ENCODE measurements around the gene POLR2F.

The POLR2F gene

DNA sequence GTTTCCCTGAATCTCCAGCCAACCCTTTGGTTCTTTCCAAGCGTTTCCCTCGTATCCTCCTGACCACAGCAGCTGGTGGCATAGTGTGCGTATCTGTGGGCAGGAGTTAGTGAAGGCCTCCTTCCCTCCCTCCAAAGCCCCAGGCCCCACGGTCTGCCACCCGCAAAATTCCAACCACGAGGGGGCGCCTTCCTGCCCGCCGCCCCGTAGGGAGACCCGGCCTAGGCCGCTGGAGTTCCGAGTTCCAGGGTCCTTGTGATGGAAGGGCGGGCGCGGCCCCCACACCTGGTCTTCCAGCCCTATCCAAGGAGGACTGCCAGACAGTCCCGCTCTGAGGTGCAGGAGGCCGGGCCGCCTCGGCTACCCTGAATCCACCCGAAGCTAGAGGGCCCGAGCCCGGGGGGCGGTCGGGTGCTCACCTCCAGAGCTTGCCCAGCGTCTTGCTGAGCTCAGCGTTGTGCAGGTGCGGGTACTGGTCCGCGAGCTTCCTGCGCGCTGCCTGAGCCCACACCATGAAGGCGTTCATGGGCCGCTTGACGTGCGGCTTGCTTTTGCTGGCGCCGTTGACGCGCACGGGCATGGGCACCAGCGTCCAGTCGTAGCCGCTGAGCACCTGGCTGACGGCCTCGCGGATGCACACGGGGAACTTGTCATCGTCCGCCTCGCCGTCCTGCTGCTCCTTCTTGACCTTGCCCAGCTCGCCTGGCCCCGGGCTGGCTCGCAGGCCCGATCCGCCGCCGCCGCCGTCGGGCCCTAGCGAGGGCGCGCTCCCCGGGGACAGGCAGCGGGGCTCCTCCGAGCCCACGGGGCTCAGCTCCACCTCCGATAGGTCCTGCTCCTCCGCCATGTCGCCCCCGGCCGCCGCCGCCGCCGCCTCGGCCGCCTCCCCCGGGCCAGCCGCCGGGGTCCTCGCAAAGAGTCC is 29.7 kb downstream of the POLR2F start:
- DNase-seq, result no peak

DNA sequence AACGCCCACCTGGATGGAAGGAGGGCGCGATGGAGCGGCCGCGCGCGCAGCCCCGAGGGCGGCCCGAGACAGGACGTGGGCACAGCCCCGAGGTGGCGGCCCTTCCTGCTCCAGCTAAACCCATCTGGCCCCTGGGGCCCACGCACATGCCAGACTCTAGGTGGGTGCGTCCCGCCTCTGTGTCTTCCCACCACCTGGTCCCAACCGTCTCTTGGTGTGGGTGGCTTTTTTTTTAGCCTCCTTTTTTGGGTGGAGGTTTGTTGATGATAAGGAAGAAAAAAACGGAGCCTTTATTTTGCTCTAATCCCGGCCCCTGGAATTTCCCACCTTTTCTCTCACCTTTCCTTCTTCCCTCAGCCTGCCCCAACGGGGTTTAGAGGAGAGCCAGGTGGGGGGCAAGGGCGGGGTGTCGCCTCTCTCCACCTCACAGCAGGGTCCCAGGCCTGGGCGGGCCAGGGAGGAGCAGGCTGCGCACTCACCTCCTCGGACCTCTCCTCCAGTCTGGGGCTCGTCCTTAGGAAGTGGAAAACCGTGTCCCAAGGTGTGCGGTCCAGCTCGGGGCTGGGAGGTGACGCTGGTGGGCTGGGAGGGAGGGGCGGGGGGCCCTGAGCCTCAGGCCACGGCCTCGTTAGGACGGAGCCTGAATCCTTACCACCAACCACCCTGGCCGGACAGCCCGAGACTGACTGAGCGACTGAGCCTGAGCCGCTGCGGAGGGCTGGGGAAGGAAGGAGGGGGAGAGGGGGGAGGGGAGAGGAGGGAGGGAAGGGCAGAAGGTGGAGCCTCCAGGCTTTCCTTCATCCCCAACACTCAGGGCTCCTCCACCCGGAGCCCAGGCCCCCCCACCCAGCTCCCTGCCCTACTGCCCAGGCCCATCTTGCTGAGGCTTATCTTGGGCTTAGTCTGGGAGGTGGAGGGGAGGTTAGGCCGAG is 30.6 kb downstream of the POLR2F start, which contains the start of gene SOX10:
Gene SOX10 (minus strand): TSS at position 696 of the 932 bp plus-strand sequence. CDS start 771 bp downstream, outside the sequence.
- DNase-seq, result no peak

DNA sequence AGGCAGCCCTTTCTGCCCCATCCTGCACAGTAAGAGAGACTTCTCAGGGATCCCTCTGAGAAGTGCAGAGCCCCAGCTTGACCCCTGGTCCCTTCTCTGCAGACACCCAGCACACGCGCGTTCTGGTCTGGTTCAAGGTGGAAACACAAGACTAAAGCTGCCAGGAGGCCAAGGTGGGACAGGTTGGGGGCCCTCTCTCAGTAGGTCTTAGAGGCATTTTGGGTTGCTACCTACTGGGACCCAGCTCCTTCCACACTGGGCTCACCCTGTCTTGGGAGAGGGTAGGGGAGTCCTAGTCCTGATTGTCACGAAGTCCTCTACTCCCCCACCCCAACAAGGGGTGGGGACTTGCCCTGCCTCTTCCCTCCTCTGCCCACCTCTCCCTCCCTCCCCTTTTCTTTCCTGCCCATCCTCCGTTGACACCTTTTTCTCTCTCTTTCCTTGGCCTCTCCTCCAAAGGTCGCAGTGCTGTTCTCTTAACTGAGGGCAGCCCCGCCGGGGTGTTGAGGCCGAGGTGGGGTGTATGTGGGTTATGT is 31.6 kb downstream of the POLR2F start:
- no peak for DNase-seq

DNA sequence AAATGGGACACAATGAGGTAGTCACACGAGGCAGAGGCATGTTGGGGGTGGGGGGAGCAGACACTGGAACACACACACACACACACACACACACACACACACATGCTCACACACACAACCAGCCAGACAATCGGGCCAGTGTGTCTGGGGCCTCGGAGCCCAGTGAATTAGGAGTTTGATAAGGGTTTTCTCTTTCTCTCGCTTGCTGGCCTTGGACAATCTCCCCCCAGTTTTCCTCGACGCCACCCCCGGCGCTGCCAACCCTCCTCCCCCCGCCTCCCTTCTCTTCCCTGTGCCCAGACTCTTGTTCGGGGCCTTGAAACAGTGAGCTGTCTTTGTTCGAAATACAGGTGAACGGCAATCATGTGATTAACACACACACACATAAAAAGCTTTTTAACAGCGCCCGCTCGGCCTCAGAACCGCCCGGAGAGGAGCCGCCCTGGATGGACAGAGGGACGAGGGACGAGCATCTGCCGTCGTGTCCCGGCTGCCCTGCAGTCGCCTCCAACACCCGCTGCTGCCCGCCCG is 32.3 kb downstream of the POLR2F start:
- DNase-seq, result no peak

DNA sequence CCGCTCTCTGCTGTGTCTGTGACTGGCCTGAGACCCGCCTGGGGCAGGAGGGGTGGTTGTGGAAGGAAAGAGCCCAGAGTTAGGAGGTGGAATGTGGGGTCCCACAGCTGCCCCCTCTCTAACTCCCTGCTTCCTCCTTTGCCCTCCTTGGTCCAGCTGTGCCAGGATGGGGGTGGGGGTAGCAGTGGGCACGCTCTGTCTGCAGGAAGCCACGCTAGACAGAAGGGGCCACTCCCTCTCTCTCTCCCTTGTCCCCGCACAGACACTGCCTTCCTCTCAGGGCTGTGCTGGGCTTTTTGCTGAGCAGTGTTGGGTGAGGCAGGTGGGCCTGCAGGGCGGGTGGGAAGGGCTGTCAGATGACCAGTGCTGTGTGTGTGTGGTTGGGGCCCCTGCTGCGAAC is 32.9 kb downstream of the POLR2F start:
- peak in 1 of 2 donors; percentile 45 for DNase-seq

DNA sequence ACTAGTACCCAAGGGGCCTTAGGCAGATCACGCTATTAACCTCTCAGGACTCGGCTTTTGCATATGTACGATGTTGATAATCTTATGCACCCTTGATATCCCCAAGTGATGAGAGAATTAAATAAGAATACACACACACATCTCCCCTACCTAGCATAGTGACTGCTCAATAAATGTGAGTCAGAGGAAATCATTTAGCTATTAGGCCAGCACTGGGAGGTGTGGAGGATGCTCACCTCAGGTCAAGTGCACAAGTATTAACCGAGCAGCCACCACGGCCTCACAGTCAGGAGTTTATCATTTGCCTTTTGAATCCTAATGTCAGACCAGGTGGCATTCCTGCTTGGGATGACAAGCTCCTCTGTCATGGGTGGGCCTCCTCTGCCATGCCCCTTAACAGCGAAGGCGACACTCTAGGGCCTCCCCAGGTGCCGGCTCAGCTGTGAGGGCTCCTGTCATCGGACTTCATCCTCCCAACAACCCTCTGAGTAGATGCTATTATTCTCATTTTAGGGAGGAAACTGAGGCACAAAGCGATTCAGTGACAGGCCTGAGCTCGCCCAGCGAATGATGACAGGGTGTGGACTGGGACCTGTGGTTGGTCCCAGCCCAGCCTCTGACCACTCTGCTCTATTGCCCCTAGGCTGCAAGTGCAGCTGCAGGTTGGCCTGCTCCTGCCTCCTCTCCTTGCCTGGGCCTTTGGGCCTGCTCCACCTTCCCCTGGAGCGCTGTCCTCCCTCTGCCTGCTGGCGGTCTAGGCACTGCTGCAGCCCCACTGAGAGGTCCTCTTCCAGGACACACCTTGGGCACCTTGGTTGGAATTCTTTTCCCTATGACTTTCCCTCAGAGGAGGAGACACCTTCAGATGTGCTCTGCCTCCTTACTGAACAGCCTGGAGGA is 35.9 kb downstream of the POLR2F start:
- DNase-seq, result no peak

DNA sequence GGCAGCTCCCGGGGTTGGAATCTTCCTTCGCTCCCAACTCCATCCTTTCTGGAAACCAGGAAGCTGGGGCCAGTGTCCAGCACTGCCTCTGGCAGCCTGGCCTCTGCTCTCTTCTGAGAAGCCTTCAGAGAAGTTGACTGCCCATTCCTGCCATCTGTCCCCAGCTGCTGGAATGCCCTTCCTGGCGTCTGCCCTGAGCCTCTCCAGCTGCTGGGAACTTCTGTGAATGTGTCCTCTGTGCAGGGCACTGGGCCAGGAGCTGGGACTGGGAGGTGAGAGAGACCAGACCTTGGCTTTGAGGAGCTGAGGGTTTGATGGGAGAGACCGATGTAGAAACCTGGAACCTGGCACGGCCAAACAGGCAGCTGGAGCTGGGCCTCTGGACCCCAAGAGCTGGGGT is 36.8 kb downstream of the POLR2F start:
- DNase-seq, result no peak

DNA sequence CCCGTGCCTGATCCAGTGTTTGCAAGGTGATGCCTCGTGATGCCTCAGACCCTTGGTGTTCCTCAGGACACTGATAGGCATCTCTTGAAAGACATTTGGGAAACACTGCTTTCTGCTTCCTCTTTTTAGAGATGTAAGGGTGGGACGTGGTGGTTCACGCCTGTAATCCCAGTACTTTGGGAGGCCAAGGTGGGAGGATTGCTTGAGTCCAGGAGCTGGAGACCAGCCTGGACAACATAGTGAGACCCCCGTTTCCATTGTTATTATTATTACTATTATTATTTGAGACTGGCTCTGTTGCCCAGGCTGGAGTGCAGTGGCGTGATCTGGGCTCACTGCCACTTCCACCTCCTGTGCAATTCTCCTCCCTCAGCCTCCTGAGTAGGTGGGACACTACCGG is 37.4 kb downstream of the POLR2F start:
- no peak for DNase-seq

DNA sequence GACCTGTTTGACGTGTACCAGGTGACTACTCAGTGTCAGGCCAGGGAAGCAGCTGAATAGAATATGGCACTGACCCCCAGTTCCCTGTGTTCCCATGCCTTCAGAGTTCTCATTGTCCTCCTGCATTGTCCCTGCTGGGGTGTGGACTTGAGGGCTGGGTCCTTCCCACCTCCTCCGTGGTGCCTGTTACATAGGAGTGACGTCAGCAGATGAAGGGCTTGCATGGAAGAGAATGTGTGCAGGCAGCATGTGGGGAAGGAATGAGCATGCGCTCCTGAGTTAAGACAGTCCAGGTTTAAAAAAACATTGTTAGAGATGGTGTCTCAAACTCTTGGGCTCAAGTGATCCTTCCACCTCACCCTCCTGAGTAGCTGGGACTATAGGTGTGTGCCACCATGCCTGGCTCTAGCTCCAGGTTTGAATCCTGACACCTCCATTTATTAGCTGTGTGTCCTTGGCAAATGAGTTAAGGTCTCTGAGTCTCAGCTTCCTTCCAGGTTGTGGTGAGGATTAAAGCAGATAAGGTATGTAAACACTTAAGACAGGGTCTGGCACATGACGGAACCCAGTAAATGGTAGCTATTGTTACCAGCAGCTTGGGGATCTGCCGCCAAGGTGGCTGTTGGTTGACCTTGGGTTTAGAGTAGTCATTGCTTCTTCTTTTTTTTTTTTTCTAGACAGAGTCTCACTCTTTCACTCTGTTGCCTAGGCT is 38.4 kb downstream of the POLR2F start:
- no peak for DNase-seq

DNA sequence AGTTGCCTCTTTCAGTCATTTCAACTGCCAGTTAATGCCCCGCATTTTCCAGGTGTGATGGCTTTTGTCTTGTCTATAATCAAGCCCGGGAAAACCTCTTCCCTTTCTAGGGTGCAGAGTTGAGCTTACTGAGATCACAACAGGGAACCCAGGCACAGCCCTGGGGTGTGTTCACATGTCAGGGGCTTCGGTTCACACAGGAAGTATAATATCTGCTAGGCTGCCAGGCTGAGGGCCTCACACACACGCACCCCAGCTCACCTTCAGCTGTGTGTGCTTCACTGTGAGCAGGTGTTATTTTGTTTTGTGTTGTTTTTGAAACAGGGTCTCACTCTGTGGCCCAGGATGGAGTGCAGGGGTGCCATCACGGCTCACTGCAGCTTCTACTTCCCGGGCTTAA is 40.5 kb downstream of the POLR2F start:
- no peak for DNase-seq

DNA sequence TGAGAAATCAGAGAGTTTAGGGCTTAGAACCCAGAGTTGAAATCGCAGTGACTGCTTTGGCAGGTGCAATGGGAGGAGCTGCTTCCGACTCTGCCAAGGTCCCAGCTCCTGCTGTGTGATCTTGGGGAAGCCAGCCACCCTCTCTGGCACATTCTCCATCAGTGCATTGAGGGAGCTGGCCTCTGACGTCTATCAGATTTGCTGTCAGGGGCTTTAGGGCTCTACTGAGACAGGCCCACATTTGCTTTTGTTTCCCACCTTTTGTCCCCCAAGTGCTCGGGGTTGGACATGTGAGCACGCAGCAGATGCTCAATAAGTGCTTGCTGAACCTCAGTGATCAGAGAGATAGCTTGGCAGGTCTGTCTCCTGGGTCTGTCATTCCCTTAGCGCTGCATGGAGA is 41.5 kb downstream of the POLR2F start:
- no peak for DNase-seq

DNA sequence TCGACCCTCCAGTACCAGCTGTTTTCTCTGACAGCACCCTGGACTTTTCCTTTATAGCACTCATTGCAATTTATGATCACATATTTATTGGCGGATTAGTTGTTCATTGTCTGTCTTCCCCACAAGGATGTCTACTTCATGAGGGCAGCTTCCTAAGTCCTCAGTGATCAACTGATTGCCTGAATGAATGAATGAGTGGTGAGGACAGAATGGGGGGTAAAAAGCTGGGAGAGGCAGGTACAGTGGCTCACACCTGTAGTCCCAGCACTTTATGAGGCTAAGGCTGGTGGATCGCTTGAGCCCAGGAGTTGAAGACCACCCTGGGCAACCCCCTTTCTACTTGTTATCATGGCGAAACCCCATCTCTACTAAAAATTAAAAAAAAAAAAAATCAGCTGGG is 42.0 kb downstream of the POLR2F start:
- no peak for DNase-seq

DNA sequence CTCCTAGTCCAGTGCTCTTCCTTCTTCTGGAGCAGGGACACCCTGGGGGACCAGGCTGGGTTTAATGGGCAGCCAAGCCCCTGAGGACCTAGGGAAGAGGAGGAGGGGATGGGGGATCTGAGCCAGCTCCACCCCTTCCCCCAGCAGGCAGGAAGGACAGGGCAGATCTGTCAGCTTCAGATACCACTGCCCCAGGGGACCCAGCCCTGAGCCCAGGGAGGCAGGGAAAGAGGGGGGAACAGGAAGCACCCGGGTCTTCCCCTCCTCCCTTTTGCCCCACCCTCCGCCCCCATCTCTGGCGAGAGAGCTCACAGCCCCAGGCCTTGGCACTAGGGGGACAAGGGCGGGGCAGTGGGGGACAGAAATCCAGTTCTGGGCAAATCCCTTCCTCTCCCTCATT is 42.6 kb downstream of the POLR2F start:
- DNase-seq, result peak in 1 of 2 donors; percentile 75

DNA sequence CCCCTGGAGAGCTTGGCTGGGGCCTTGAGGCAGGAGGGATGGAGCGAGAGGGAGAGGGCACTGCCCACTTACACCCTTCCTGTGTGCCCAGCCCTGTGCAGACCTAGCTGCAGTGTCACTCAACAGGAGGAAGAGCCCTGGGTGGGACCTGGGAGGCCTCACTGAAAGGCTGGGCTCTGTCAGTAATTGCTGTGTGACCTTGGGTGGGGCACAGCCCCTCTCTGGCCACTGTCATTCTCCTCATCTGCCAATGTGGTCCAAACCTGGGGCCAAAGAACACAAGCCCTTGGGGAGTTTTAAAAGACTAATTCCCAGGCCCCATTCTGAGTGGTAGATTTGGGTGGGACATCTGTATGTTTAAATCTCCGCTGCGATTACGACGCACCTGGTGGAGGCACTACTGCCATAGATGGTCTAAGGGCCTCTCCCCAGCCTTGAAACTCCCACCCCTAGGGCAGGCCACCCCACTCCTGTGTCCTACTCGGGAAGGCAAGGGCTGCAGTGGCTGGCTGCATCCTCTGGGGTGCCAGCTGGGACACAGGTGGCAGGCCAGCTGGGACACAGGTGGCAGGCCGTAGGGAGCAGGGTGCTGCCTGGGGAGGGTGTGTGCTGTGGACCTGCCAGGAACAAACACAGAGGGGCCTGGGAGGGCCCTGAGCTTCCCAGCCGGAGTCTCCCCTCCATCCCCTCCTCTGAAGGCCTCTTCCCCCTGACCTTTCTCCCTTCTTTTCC is 43.2 kb downstream of the POLR2F start:
- DNase-seq, result no peak

DNA sequence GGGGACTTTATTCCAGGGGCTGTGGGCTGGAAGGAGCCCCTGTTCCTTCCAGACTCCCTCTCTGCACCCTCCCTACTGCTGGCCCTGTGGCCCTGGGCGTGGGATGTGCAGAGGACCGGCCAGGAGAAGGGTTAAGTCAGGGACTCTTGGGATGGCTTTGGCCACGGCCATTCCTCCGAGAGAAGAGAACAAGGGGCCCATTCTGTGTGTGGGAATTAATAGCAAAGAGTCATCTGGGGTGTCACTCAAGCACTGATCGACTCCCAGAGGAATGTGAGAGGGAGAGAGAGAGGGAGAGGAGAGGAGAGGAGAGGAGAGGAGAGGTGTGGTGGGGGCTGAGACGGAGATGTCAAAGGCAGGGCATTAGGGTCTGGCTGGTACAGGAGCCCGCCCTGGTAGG is 45.0 kb downstream of the POLR2F start:
- DNase-seq, result no peak

DNA sequence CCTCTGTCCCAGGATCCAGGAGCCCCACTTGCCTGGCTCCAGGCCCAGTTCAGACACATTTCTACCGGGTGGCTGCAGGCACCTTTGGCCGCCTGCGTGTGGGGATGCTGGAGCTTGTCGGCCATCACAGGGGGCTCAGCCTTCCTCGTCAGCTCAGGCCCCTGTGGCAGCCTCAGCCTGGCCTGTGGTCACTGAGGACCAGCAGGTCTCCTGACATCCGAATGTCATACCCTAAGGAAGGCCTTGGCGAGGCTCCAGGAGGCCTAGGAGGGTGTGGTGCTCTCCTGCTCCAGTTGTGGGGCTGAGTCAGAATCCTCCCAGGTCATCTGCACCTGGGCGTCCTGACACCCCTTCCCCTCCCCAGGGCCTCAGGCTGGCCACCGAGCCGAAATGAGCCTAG is 45.7 kb downstream of the POLR2F start:
- DNase-seq, result no peak

DNA sequence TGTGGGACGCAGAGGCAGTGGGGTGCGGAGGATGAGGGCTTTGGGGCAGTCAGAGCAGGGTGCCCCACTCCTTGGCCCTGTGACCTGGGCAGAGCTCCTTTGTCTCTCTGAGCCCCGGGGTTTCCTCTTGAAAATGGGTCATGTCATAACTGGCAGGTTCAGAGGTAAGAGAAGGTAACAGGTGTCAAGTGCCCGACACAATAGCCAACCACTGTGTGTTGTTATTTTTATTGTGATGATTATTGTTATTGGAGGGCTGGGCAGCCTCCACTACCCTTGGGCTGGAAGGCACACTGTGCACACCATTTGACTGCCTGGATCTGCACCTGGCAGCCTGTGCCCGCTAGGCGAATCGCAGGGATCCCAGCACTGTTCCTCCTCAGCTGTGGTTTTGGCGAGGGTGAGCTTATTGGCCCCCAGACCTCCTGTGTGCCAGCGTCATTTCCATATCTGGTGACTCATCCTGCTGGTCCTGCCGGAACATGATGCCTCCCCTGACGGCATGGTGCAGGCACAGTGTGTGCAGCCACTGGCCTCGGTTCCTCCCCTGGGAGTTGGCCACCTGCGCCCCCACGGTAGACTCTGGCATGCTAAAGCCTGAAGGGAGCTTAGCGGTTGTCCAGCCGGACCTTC is 46.3 kb downstream of the POLR2F start:
- DNase-seq, result no peak

DNA sequence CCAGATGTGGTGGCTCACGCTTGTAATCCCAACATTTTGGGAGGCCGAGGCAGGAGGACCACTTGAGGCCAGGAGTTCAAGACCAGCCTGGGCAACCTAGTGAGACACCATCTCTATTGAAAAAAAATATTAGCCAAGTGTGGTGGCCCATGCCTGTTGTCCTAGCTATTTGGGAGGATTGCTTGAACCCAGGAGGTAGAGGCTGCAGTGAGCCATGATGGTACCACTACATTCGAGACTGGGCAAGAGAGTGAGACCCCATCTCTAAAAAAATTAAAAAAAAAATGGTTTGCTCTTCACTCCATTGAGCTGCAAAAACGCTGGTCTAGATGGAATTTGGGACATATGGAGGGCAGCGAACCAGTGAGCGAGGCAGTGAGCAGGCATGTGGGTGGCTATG is 52.4 kb downstream of the POLR2F start:
- no peak for DNase-seq

DNA sequence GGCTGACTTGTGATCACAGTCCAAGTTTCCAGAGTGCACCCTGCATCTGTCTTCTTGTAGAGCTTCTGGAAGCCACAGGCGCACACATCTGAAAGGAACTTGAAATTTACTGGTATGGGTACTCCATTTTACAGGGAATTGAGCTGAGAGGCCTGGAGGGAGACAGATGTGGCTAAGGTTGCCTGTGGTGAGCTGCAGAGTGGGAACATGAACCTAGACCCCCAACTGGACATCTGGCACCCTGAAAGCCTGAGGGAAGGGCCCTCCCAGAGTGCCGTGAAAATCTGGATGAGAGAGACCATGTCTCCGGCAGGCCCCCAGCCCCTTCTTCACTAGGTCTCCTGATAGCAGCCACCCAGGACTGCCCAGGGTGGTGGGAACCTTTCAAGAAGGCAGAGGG is 53.4 kb downstream of the POLR2F start:
- no peak for DNase-seq

DNA sequence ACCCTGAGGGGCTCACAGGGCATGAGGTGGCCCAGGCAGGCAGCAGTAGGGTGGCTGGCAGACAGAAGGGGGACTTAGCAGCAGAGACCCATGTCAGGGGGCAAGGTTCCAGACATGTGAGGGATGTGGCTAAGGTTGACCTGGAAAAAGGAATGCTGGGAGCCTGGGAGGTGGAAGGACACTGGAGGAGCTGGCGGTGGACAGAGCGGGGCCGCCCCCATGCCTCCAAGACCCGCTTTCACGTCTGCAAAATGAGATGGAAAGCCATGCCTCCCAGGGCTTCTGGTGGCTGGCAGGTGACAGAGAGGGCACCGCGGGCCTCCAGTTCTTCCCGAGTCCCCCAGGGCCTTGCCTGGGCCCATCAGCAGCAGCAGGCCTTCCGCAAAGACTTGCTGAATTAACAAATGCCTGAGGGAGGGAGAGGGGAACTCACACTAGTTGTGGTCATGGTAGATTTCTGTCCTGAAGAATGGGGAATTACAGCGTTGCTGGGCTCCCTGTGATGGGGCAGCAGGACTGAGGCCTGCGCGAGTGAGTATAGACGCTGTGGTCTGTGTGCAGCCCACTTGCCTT is 53.9 kb downstream of the POLR2F start:
- DNase-seq, result no peak
